Ramos (cell line): ENCODE measurements around the gene ZCCHC2.

Experiments
- in situ Hi-C: fragments of 300-500 bp; cut with MboI; formaldehyde crosslinking; loops from one replicate; pipeline ENCODE4 v1.14.3; 2022; ENCODE audit warnings: low sequenced_read_pairs; ENCODE audit not compliant: unreplicated experiment

Gene ZCCHC2

DNA sequence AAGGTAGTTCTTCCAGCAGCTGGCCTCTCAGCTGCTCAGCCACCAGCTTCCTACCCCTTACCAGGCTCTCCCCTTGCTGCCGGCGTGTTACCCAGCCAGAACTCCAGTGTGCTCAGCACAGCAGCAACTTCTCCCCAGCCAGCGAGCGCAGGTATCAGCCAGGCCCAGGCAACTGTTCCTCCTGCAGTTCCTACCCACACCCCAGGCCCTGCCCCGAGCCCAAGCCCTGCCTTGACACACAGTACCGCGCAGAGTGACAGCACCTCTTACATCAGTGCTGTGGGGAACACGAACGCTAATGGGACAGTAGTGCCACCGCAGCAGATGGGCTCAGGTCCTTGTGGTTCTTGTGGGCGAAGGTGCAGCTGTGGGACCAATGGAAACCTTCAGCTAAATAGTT, 52.0 kb downstream of the ZCCHC2 start:
- in situ Hi-C loops, result no loop called here

DNA sequence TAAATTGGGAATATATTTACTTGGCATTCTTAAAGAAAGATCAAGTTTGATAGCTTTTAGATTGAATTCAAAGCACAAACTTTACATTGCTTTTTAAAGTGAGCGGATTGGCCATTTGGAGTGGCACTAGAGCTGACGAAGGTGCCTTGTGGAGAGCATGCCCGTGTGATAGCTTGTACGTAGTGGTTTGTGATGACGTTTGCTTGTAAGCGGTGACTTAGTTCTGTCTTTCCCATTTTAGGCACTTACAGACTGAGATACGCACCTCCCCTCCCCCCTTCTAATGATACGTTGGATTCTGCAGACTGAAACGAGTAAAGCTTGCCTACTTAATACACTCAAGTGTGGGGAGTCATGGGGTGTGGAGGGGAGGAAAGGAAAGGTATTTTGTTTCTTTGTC, 53.4 kb downstream of the ZCCHC2 start:
- in situ Hi-C loops, result no loop called here

DNA sequence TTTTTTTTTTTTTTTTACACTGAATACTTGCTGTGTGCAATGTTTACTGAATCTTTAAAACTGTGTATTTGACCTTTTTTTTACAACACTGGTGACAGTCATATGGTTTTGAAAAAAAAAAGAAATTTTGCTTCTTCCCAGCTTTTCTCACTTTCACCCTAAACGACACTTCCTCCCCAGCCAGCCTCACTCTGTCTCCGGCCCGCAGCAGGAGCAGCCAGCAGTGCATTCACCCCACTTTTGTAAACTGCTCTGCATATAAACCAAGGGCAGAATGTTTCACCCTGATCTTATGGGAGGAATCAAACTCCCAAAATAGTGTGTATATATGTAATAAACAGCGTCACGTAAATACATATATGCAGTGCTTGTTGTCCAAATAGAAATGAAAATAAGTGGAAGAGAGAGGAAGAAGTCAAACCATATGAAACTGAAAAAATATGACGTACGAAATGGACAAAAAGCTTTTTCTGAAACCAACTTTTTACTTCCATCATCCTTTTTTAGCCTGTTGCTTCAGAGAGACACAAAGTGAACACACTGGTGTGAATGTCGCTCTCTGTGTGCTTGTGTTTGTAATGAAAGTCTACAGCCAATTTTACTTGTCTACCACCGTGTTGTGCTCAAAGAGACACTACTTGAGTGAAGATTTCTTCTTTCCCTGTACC, 54.2 kb downstream of the ZCCHC2 start:
- in situ Hi-C loops, result no loop called here

DNA sequence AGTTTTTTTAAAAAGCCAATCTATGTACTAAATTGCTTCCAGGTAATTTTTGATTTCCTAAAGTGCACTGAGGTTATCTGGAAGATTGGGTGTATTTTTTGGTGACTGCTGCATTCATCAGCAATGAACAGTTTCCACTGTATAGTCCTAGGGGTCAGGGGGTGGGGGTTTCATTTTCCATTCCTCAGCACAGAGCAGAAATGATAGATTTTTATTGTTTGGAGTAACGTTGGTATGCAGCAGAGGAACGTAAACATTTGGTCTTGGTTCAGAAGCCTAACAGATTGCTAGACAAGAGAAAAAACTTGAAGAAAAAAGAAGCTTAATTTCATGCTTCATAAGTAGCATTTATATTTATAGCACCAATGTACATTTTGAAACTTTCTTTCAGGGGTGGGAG, 54.9 kb downstream of the ZCCHC2 start:
- in situ Hi-C loops, result no loop called here

DNA sequence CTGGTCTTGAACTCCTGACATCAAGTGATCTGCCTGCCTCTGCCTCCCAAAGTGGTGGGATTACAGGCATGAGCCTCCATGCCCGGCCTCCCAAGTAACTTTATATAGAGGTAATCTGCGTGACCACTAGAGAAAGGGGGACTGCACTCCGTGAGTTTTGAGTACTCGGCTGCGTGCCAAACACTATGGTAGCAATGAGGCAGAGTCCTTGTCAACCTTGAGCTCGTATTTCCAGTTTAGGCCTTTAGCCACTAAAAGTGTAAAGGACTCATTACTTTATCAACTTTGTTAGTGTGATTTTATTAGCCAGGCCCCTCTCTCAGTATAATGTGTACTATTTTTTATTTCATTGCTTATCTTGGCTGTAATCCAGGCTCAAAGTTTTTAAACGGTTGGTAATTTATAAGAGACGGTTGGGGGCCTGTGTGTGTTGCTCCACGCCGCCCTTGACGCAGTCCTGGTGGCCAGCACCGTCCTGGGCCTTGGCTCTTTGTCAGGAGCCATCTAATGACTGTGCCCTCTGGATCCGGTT, 56.2 kb downstream of the ZCCHC2 start:
- in situ Hi-C loops, result no loop called here

DNA sequence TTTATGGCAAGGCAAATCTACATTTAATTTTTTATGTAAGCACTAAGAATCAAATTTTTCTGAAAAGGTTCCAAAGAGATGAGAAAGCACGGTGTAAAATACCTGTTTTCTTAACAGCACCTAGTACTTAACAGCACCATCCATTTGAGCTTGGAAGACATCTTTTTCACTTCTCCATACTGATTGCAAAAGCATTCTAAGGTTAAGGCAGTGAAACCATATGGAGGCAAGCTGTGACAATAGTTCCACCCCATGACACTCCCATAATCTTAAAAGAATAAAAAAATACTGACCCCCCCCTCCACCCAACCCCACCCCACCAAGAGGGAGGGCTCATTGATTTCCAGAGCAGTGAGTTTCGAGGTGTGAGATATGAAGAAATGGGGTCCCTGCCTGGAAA, 60.6 kb downstream of the ZCCHC2 start:
- in situ Hi-C loops, result no loop called here

DNA sequence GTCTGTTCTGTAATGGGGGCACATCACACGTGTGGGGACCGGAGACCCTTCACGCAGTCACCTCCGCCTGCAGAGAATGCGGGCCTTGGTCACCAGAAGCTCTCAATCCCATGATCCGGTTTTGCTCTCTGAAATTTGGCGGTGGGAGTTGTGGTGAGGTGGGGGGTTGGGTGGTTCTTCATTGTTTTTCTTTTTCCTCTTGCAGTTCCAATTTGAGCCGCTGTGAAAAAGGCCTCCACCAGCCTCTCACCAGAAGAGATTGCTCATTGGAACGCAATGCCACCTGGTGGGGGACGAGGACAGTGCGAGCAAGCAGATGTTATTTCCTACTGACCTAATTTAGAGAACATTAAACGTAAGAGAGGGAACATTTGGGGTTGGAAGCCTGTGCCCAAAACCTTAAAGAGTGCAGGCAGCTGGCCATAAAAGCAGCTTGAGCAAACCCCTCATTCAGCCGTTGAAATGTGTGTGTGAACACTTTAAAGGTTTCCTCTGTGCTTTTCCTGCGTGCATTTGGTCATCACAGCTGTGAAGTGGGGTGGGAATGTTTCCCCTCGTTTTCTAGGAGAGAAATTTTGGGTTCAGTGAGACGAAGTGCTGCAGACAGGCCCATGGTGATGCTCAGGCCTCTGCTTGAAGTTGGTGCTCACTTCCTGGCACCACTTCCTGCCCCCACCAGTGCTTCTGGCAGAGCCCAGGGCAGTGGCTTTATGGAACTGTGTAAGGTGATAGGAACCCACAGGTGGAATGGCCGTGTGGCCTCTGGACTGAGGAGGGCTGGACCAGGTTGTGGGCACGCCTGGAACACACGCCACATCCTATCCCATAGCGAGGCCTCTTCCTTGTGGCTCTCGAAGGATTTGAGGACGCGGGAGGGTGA, 61.7 kb downstream of the ZCCHC2 start:
- in situ Hi-C loops, result no loop called here

DNA sequence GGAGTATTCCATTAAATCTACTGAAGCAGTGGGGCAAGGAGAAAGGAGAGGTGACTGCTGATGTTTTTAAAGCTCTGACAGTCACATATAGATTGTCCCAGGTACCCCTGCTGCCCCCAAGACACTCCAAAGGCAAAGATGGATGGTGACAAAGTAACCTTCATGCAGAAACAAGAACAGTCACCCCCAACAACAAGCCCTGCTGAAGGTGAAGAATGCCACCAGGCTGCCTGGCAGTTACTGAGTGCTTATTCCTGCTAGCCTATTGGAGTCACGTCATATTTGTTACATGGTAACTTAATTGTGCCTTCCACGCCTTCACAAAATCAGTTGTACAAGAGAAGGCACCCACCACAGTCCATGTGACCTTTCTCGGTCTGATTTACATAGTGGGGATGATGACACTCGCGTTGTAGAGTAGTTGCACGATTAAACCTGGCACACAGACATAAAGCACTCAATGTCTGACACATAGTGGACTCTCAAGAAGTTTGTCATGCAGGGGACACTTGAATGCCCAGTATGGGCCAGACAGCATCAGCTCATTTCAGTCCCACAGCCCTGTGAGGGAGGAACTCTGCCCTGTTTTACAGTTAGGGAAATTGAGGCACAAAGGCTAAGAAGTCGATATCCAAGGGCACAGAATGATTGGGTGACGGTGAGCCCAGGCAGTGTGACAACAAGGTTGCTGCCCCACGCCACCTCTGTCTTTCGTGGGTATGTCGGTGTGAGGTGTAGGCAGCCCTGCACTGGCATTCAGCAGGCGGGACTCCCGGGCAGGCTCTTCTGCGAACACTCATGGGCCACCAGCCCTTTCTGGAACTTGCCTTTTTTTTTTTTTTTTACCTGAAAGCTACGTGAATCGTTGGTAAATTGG, 62.7 kb downstream of the ZCCHC2 start:
- in situ Hi-C loops, result no loop called here

DNA sequence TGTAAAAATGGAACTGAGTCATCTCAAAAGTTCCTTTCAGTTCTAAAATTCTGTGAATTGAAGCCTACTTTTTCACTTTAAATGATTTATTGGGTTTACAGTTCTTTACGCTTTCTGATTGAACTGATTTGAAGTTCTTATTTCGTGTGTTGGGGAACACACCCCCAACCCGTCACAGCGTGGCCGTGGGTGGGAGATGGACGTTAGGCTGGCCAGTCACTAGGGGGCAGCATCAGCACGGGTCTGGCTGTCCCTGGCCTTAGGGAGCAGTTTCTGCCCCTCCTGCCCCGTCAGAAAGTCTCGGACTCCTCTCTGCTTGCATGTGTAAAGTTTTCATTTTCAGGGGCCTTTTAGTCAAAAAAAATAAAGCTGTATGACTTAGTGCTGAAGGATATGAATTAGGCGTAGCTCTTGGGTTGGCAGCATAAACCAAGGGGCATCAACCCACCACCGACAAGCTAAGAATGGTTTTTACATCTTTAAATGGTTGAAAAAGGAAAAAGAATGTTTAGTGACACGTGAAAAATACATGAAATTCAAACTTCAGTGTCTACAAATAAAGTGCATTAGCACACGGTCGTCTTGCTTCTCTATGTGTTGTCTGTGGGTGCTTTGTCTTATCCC, 63.4 kb downstream of the ZCCHC2 start:
- in situ Hi-C loops, result no loop called here

DNA sequence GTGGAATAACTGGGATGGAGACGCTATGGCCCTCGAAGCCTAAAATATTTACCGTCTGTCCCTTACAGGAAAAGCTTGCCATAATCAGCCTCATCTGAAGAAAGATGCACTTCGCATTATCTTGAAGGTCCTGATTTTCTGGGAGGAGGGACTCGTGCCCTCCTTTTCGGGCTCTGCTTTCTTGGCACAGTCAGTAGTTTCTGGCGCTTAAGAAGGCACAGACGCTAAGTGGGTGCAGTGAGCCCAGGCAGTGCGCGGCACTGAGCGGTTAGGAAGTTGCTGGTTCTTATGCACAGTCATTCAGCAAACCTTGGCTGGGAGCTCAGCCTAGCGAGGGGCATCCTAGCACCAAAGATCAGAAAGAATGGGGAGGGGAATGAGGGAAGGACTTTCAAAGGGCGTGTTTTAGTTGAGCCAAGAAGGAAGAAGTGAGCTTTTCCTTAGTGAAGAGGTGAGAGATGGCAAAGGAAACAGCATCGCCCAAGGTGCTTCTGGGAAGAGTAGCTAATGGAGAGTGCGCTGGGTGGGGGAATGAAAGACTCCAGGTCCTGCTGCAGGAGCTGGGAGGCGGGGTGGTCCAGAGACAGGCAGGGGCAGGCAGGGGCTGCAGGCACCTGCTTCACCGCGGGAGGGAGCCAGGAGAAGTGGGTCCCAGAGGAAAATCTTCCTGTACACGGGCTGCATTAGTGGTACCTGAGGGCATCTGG, 64.1 kb downstream of the ZCCHC2 start:
- in situ Hi-C loops, result no loop called here

DNA sequence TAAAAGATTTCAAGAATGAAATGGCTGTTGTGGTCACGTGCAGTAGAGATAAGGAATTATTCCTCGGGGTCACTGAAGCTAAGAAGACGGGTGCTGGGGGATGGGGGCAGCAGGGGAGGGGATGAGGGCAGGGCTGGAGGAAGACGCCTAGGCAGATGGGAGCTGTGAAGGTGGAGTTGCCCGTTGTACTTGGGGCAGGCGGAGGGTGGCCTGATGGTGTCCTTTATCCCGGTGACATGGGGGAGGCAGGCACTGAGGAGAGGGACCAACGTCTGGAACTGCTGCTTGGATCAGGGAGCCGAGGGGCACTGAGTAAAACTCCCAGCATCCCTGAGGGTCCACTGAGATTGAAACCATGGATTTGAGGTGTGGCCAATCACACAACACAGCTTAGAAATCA, 64.9 kb downstream of the ZCCHC2 start:
- in situ Hi-C loops, result no loop called here

DNA sequence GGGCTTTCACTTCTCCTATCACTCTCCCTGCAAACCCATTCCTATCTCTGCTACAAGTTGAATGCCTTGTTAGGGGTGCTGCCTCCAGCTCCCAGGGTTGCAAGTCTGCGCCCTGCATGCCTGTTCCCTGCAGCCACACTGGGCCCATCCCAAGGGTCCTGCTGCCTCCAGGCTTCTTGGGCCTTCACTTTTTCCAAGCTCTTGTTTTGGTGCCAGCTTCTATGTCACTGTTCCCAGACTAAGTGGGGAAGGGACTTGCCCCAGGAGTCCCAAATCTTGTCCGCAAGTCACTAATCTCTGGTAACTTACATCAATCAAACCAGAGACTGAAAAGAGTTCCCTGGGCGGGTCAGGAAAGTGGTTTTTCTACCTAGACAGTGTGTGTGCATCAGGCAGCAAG, 65.4 kb downstream of the ZCCHC2 start:
- in situ Hi-C loops, result no loop called here

DNA sequence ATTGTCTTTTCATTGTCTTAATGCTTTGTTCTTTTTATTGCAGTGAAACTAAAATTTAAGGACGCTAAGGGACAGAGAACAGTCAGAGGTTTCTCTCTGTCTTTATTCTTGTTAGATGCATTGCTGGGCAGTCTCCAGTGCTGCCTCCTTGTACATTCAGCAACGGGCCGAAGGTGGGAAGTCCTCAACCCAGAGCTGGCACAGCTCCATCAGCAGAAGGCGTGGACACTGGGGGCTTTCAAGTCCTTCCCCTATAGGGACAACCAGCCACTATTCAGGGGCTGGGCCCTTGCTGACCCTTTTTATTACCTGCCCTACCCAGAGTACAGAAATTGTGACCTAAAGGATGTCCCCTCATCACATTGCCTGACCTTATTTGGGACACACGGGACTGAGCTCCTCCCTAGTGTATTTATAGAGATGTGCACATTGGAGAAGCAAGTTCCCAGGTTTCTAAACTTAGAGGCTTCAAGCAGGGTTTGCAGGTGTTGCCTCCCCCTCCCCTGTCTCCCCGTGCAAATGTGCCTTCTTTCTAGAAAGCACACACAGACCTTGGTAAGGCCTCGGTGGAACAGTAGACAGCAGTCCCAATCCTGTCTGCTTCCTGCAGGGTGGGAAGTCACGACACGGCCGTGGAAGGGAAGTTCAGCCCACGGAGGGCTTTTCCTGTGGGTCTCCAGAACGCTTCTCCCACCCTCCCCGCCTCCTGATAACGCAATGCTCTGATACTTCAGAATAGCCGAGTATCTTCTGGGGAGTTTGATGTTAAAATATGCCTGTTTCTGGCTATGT, 68.2 kb downstream of the ZCCHC2 start:
- in situ Hi-C loops, result loop anchor here (10.0 kb wide), 1 partner anchor 394 kb away; no protein-coding TSS in a partner anchor

DNA sequence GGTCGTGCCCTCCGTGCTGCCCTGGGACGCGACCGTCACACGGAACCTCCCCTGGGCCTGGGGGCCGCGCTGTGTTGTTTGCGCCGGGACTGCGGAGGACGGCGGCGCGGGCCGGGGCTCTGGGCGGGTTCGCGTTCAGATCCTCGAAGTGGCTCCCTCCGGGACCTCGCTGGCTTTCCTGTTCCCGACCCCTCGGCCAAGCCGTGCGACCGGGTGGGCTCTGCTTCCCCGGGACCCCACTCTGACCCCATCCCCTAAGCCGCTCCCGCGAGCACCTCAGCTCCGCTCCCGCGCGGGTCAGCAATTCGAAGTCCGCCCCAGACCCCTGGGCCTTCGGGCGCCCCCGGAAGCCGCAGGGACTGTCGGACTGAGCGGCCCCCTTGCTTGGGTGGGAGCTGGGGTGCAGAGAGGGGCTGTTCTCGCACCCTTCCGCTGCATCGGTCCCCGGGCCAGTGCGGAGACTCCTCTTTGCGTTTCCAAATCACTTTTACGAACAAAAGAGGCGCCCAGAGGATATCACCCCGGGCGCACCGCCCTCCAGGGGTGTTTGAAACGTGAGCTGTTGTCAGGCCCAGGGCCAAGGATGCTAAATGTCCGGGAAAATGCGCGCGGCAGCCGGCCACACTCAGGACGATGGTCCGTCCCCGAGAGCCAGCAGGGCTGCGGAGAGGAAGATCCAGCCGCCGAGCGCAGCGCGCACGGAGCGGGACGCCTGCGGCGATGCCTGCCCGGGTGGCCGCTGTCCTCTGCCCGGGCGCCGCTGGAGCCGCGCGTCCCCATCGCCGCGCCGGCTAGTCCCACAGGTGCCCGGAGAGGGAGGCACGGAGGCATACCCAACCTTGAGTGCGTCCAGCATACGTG, 73.5 kb downstream of the ZCCHC2 start:
- in situ Hi-C loops, result loop anchor here (10.0 kb wide), 1 partner anchor 388 kb away; no protein-coding TSS in a partner anchor

DNA sequence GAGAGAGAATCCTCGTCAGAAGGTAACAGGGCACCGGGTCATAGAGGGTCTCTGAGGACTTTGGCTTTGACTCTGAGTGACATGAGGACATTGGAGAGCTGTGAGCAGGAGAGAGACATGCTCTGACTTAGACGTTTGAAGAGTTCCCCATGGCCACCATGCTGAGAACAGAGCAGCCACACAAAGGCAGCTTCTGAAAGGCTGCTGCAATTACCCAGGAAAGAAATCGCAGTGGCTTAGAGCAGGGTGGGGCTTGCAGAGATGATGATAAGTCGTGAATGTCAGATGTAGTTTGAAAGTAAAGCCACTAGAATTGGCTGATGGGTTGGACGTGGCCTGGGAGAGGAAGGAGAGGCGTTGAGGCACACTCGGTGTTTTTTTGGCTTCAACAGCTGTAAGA, 79.0 kb downstream of the ZCCHC2 start:
- in situ Hi-C loops, result no loop called here

DNA sequence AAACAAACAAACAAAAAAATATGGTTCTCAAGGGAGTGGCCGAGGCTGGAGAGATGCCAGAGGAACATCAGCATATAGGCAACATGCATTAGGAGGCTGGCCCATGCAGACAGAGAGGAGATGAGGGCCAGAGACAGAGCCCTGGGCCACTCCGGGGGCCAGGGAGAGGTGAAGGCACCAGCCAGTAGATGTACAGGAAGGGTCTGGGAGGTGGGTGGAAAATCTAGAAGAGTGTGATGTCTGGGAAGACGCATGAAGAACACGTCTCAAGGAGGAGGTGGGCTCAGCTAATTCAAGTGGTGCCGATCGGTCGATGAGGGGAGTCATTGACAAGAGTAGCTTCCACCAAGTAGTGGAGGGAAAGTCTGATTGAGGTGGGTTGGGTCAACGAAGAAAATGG, 79.9 kb downstream of the ZCCHC2 start:
- in situ Hi-C loops, result no loop called here

DNA sequence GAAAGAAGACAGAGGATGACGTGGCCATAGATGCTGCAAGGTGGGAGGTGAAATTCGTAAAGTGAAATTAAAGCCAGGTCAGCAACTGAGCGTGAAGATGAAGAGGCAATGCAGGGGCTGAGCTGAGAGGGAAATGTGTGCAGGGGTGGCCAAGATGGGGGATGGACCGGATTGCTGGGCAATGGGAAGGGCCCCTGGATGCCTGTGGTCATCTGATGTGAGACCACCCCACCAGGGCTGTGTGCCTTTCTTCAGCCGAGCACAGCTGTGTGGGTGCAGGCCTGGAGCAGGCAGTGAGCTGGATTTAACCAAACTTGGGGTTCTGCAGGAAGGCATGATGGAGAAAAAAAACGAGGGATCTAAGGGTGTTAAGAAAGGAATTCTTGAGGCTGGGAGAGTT, 80.4 kb downstream of the ZCCHC2 start:
- in situ Hi-C loops, result no loop called here

DNA sequence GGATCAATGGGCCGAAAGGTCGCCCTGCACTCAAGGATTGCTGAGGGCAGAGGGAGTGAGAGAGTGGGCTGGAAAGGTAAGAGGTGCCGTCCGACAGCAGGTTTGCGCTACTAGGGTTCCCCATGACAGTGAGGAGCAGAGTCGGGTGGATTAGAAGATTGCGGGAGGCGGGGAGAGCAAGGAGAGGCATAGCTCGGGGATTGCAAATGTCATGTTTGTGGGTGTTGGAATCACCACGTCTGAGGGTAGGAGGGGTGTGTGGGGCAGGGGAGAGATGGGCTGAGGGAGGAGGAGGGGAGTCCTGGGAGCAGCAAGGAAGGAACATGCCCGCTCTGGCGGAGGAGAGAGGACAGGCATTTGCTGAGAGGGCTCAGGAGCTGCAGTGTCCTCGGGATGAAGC, 81.2 kb downstream of the ZCCHC2 start:
- in situ Hi-C loops, result no loop called here
